ENCODE measurements around the gene NSD1. TPM values are rescaled to one million over a fixed set of nuclear protein-coding genes. Genes with fewer than 3 reads are reported as not detected.

The NSD1 gene
- total and polyA plus RNA-seq, 9 of the 15 experiments (the other 6 are each of a cell fraction or from before 2014, with no cell fraction given) = 3.8 to 51.0 (median 24.7) TPM

DNA sequence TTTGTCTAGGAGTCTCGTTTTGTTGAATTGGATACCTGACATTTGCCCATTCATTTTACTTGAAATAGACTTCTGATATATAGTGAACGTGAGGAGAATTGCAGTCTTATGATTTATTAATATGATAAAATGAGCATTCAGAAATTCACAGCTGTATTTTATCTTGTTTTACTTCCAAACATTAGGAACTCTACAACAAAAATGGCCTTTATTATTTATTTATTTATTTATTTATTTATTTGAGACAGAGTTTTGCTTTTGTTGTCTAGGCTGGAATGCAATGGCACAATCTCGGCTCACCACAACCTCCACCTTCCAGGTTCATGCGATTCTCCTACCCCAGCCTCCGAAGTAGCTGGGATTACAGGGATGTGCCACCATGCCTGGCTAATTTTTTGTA, 108.7 kb downstream of the NSD1 start:
- in situ Hi-C loops (cut with MboI) (no loop called here), intact Hi-C loops (cut with micrococcal nuclease) (no loop called here)
- no peak for DNase-seq (ENCODE audit: extremely low read depth in 1 of 4, low spot score in 3 of 4)
- ChIA-PET POLR2A (interaction anchor here (1.9 kb wide), 1 partner anchor 9 kb away, joined by 5 read pairs; no protein-coding TSS in a partner anchor), CTCF (ENCODE audit: low intra/inter-chr PET ratio) (no interaction called here)
- H3K9ac ChIP-seq (ENCODE audit: insufficient read depth in 1 of 2, low read depth in 2 of 2, low read length in 2 of 2) = no peak overlapping the region
- H3K79me2 ChIP-seq (ENCODE audit: control insufficient read depth, insufficient read depth, low read length) = 0 out of 3 replicates have a peak, but pooled peaks cover 2% of the 10 kb centered on the region
- no peaks in the 10 kb centered on the region for H3K9me1 ChIP-seq (ENCODE audit: control insufficient read depth, insufficient read depth, low read length)
- H4K20me1 ChIP-seq (replicated peaks; ENCODE audit: control insufficient read depth, insufficient read depth, low read length) = no peaks in the 10 kb centered on the region
- ATAC-seq = no peak
- BruUV-seq (replicated peaks) = no TSS peak
- H3K36me3 ChIP-seq (ENCODE audit: control insufficient read depth, insufficient read depth, low read length) = peaks cover 73% of the 10 kb centered on the region
- no peak overlapping the region for H3K4me2 ChIP-seq (ENCODE audit: insufficient read depth, low read length)
- no peak for FAIRE-seq
- TF ChIP-seq MAZ (CRISPR knock-in tag; conservative IDR thresholded peaks at IDR 0.05 in 1 of 2, IDR thresholded peaks at IDR 0.05 in 1 of 2) = no peak
- no peak overlapping the region for H3K4me3 ChIP-seq
- H3K9me3 ChIP-seq (replicated peaks; ENCODE audit: control insufficient read depth, insufficient read depth, low read depth, low read length) = no peaks in the 10 kb centered on the region
- H3K27ac ChIP-seq (ENCODE audit: extremely low read depth, low read depth, low read length) = no peak overlapping the region
- 92% methylated on average over 4 of the region's 5 CpGs for WGBS (ENCODE audit: insufficient coverage, low coverage, missing lambda C conversion rate)
- H3K4me1 ChIP-seq (replicated peaks in 1 of 2; ENCODE audit: control insufficient read depth in 2 of 2, insufficient read depth in 2 of 2, low read length in 2 of 2) = no peaks in the 10 kb centered on the region
- H3K27me3 ChIP-seq (ENCODE audit: control insufficient read depth in 2 of 2, insufficient read depth in 2 of 2, low read length in 2 of 2) = no peaks in the 10 kb centered on the region
- H2AFZ ChIP-seq (ENCODE audit: low read depth, low read length) = no peak overlapping the region

GRCh38 chr5:177249761-177250537, 116.4 kb downstream of the NSD1 start:
- Histone ChIP-seq H3K36me3 (ENCODE audit: control insufficient read depth, insufficient read depth, low read length) (peaks cover 78% of the 10 kb centered on the region), H3K79me2 (ENCODE audit: control insufficient read depth, insufficient read depth, low read length) (no peaks in the 10 kb centered on the region), H3K4me2 (ENCODE audit: insufficient read depth, low read length) (no peak overlapping the region), H4K20me1 (replicated peaks; ENCODE audit: control insufficient read depth, insufficient read depth, low read length) (no peaks in the 10 kb centered on the region), H3K4me3 (no peak overlapping the region), H3K9me1 (ENCODE audit: control insufficient read depth, insufficient read depth, low read length) (no peaks in the 10 kb centered on the region), H3K9me3 (replicated peaks; ENCODE audit: control insufficient read depth, insufficient read depth, low read depth, low read length) (no peaks in the 10 kb centered on the region), H3K27ac (ENCODE audit: extremely low read depth, low read depth, low read length) (no peak overlapping the region), H3K9ac (ENCODE audit: insufficient read depth in 1 of 2, low read depth in 2 of 2, low read length in 2 of 2) (no peak overlapping the region), H2AFZ (ENCODE audit: low read depth, low read length) (no peak overlapping the region), H3K4me1 (replicated peaks in 1 of 2; ENCODE audit: control insufficient read depth in 2 of 2, insufficient read depth in 2 of 2, low read length in 2 of 2) (0 out of 5 replicates have a peak, but pooled peaks cover 0 to 2% of the 10 kb centered on the region in 2 experiments), H3K27me3 (ENCODE audit: control insufficient read depth in 2 of 2, insufficient read depth in 2 of 2, low read length in 2 of 2) (no peaks in the 10 kb centered on the region)
- in situ Hi-C loops (cut with MboI) = no loop called here
- ChIA-PET POLR2A (no interaction called here), CTCF (ENCODE audit: low intra/inter-chr PET ratio) (no interaction called here)
- BruUV-seq (replicated peaks) = no TSS peak
- WGBS (ENCODE audit: insufficient coverage, low coverage, missing lambda C conversion rate) = 92% methylated on average over 6 of the region's 8 CpGs
- intact Hi-C loops (cut with micrococcal nuclease) = no loop called here
- TF ChIP-seq ZNF140 (CRISPR knock-in tag; IDR thresholded peaks at IDR 0.05) (peak; percentile 42; the same call in 1 of the 2 replicates), ID3 (CRISPR knock-in tag; IDR thresholded peaks at IDR 0.05) (no peak), ID3 (tag; IDR thresholded peaks at IDR 0.05) (no peak), ZNF277 (CRISPR knock-in tag; IDR thresholded peaks at IDR 0.05; ENCODE audit: borderline replicate concordance) (peak; percentile 59; the same call in 1 of the 2 replicates), MTF1 (CRISPR knock-in tag; IDR thresholded peaks at IDR 0.05; ENCODE audit: borderline replicate concordance) (peak; percentile 33; the same call in 1 of the 2 replicates), ZC3H4 (CRISPR knock-in tag; IDR thresholded peaks at IDR 0.05; ENCODE audit: borderline replicate concordance) (no peak)
- ATAC-seq (no peak), DNase-seq (ENCODE audit: extremely low read depth in 1 of 4, low spot score in 3 of 4) (no peak), FAIRE-seq (no peak)

Measured in K562 (cell line).